GM18498 (cell line): ENCODE data around the gene DDX17.

Source experiments
- ATAC-seq: cut with Tn5 transposase; IDR thresholded peaks from one replicate; pipeline ENCODE4 v1.9.1; 2021; ENCODE audit warnings: mild to moderate bottlenecking, moderate library complexity; ENCODE audit not compliant: unreplicated experiment

Gene DDX17

DNA sequence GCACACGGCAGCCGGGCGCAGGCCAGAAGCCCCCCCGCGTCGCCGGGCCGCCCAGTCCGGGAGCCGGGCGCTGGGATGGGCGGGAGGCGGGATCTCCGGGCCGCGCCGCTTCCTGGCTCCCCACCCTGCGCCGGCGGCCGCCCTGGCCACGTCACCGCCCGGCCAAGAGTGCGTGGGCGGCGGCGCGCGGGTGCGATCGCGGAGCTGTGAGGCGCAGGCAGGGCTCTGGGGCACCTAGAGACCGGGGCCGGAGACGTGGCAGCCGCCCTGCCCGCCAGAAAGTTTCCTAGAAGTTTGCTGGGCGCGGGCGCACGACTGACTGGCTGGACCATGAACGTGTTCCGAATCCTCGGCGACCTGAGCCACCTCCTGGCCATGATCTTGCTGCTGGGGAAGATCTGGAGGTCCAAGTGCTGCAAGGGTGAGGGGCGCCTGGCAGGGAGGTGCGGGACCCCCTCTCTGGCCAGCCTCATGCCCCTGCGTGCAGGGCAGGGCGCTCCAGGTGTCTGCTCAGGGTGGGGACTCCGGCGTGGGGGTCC lies 38.1 kb downstream of the DDX17 start, which contains the start of gene KDELR3:
Gene KDELR3 (plus strand): TSS at position 193 of the 539 bp plus-strand sequence. CDS start 138 bp downstream, at position 331.
- no peak for ATAC-seq

DNA sequence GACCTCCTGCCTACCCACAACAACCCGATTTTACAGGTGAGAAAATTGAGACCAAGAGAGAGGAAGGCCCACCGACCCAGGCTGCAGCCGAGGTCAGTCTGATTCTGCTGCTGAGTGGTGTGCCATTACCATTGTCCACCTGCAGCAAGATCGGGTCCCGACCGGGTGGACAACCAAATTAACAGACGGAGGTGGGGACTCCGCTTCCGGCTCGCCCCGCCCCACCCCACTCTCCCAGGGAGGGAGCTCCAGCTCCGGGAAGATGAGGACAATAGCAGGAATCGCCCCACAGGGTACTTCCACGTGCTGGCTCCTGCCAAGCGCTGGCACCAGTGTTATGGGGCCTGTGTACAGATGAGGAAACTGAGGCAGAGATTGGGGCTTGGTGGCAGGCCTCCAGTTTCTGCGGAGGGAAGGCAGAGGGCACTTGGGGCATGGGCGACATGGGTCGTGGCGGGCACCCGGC lies 38.6 kb downstream of the DDX17 start:
- ATAC-seq: no peak

DNA sequence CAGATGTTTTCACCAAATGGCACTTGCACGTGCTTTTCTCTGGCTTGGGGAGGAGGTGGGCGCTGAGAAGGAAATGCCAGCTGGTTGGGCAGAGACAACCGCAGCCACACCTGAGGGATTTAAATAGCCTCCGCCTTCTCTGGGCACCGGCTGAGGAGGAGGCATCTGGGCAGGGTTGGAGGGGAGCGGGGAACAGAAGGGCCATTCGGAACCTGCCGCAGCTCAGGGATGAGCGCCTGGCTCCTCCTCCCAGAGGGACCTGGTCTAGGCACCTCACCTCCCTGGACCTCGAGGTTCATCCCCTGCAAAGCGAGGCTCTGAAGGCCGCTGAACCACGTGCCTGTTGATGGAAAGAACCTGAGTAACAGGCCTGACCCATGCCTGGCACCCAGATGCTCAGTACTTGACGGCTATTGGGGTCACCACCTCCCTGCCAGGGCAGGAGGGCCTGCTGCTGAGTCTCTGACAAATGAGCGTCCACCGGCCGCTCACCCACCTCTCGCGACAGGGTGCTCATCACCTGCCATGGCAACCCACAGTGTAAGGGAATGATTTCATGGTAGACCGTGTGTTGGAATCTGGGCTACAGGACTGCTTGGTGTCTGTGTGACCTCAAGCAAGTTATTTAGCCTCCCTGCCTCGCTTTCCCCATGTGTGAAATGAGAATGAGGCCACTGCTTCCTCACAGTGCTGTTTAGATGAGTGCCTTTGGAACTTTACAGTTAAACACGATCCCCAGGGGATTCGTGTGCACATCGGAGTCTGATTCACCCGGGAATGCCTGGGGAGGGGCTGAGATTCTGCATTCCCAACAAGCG lies 40.2 kb downstream of the DDX17 start:
- ATAC-seq: no peak

DNA sequence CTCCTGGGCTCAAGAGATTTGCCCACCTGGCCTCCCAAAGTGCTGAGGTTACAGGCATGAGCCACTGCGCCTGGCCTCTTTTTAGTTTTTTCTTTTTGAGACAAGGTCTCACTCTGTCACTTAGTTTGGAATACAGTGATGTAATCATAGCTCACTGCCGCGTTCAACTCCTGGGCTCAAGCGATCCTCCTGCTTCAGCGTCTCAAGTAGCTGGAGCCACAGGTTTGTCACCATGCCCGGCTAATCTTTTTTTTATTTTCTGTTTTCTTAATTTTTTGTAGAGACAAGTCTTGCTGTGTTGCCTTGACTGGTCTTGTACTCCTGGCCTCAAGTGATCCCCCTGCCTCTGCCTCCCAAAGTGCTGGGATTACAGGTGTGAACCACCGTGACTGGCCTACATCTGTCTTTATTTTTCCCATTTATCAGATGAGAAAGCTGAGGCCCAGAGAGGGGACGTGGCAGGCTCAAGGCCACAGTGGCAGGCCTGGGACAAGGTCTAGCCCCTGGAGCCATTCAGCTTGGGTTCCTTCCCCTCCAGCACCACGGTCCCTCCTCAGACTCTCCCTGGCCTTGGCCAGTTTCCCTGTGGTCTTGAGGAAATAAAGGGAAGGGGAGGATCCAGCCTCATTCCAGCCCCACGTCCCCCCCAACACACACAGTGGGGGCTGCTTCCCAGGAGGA lies 41.0 kb downstream of the DDX17 start:
- ATAC-seq: no peak

DNA sequence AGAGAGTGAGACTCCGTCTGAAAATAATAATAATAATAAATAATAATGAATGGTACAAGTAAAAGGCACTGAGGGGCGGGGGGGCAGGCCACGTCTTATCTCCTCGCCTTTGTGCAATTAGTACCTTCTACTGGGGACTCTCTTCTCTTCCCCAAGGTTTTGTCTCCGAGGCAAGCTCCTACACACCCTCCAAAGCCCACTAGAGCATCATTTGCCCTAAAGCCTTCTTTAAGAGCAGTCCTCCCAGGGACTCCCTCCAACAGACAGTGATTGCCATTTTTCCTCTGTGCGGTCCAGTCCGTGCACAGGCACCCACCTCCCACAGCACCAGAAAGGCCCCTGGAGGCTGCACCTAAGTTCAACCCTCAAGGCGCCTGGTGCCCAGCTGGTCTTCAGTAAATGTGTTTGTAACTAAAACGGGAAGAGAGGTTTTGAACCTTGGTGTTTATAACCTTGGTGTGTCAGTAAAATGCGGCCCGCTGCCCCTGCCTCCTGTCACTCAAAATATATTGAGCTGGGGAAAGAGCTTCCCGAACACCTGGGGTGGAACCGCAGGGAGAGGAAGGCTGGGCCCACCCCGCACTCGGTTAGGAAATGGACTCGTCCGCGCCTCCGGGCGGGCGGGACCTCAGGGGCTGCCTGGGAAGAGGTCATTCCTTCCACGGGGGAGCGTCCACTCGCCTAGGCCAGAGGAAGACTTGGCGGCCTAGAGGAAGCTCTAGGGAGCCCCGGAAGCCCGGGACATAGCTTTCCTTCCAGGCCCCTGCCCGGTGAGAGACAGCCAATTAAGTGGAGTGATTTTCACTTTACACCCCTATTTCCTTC lies 42.9 kb downstream of the DDX17 start:
- ATAC-seq: no peak

DNA sequence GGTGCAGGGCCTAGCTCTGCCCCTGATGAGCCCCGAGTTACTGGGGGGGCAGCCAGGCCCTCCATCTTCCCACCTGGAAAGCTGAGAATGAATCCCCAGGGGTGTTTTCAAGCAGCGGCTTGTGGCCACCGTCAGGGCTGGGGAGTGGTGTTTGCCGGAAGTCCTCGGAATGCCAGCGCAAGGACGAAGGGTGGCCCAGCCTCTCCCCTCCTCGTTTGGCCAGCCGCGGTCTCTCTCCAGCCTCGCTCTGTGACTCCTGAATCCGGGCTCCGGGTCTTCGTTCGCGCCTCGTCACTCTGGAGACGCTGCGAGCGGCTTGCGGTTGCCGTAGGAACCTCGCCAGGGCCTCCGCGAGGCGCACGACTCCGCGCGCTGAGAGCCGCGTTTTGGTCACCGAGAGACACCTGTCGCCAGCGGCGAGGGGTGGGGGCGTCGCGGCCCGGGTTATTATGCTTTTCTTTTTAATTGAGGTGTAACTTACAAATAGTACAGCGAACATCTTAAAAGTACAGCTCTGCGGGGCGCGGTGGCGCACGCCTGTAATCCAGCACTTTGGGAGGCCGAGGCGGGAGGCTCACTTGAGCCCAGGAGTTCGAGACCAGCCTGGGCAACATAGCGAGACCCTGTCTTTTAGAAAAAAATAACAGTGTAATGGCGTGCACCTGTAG lies 44.6 kb downstream of the DDX17 start:
- no peak for ATAC-seq

DNA sequence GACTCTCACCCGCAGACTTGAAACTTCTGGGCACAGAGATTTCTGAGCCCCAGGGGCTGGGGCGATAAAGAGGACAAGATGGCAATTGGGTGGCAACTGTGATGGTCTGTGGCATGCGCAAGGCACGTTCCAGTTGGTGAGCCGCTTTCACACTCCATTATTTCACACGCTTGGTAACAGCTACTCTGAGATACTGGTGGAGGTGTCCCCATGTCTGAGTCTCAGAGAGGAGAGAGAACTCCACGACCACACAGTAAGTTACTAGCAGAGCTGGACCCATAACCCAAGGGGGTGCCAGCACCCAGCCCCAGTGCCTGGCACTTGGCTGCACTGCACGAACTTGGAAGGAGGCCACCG lies 45.1 kb downstream of the DDX17 start:
- no peak for ATAC-seq

DNA sequence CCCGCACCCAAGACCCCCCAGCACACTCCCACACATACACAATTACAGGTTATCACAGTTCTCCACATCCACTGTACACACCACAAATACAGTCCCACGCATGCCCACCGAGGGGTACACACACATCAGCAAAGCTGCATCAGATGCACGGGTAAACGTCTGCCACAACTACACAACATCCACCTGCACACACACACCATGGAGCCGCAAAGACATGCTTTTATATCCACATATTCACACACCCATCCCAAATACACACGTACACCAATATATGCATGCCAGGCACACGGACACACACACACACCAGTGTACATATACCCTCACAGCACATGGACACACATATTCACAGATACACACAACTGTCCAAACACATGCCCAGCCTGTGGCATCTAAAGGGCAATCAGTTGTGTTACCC lies 45.7 kb downstream of the DDX17 start:
- no peak for ATAC-seq

DNA sequence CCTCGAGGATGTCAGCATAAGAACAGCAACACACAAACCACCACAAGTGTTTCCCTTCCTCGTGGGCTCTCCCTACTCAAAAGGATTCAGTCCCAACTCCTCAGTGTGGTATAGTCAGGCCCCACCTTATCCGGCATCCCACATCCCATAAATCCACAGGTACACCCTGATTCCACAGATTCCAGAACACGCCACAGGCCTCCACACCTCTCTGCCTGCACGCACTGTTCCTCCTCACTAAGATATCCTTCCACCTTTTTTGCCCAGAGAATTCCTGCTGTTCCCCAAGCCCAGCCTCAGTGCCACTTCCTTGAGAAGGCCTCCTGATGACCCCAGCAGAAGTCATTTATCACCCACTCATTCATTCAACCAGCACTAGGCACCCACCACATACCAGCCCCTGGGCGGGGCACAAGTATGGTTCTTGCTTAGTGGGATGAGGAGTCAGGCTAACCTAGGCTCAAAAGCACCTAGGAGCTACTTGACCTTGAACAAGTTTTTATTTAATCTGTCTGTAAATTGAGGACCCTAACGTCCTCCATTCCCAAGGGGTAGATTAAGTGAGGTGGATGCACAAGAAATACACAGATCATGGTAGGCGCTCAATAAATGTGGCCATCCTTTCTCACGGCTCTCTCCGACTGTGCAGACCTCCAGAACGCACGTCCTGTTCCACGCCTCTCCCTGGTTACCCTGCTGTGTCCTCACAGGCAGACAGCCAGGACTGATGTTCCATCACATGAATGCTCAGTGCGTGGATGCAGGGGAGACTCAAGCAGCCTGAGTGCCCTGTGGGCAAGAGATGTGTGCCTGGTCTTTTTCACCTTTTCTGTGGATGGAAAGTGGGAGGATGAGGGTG lies 49.0 kb downstream of the DDX17 start:
- no peak for ATAC-seq

DNA sequence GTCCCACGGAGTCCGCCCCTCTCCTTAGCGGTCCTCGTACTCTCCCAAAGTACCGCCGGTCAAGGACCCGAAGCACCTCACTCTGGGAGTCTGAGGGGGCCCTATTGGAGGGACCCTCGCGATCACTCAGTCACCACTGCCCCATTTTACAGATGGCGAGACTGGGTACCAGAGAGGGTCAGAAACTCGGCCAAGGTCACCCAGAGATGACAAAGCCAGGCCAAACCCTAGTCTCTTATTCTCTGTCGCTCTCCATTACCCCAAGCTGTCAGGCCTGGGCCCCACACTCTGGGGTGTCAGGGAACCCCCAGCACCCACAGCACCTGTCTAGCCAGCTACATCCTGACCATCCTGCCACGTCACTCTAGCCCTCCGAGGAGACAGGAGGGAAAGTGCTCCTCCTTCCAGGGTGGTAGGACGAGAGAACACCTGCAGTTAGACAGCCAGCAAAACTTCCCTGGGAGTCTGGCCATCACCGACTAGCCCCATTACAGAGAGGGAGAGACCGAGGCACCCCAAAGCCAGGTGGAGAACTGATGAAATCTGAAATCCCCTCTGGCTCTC lies 49.8 kb downstream of the DDX17 start:
- no peak for ATAC-seq

DNA sequence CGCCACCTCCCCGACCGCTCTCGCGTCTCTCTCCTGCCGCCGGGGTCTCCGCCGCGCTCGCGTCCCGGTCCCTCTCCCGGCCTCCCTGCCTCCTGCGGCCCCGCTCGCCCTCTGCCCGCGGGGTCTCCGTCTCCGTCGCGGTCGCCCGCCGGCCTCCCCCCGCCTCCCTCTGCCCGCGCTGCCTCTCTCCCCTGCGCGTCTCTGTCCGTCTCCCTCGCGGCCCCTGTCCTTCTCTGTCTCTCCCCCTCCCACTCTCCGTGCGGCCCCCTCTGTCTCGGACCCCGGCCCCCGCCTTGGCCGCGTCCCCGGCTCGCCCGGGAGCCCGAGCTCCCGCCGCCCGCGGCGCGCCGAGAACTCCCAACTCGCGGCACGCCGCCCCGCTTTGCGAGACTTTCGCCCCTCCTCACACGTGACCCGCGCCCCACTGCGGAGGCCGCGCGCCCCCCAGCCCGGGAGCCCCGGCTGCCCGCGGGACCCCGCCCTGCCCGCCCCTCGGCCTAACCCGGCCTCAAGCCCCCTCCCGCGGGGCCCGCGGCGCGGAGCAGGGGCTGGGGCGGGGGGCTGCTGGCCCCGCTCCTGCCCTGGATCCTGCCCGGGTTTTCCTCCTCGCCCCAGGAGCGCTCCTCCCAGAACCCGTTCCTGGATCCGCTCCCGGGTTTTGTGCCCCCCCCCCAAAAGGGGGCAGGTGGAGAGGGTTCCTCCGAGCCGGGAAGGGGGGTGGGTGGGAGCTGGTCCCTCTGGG lies 50.4 kb downstream of the DDX17 start:
- no peak for ATAC-seq

DNA sequence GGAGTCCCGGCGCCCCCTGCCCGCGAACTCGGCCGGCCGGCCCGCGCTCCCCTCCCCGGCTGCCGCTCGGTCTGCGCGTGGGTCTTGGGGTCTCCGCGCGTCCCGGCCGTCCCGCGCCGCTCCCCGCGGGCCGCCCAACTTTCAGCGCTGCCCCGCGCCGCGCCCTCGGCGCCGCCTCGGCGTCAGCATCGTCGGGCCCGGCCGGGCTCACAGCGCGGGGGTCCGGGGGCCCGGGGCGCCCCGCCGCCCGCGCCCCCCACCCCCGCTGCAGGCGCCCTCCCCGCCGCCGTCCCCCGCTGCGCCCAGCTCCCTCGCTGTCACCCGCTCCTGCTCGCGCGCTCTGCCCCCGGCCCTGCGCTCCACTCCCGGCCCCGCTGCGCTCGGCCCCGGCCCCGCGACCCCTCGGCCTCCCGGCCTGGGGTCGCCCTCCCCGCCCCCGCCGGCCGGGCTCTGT lies 51.0 kb downstream of the DDX17 start, which contains the start of gene KCNJ4:
Gene KCNJ4 (minus strand): TSS at position 124 of the 454 bp plus-strand sequence. CDS start 27,067 bp downstream, outside the sequence.
- ATAC-seq: no peak

DNA sequence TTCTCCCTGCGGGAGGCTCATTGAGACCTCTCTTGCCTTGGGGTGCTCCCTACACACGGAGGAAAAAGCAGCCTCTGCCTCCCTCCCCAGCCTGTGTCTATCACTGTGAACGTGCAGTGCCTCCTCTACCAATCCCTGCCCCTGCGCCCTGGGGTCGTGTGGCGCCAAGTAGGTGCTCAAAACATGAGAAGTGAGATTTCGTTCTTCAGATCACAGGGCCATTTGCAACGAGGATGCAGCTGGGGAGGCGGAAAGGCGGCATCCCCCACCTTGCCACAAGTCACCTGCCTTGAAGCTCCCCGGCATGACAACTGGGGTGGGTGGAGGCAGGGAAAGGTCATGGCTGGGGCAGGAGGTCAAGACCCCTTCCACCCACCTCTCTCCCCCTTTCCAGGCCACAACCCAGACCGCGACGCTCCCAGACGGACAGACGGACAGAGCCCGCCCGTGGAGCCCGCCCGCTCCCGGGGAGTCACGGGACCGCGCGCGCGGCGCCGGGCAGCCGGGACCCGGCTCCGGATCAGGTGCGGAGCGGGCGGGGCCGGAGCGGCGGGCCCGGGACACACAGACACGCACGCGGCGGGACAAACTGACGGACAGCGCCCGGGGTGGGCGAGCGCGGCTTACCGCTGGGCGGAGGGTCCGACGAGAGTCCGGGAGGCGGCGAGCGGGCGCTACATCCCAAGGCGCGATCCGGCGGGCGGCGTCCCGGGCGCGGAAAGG lies 51.6 kb downstream of the DDX17 start:
- ATAC-seq: no peak

DNA sequence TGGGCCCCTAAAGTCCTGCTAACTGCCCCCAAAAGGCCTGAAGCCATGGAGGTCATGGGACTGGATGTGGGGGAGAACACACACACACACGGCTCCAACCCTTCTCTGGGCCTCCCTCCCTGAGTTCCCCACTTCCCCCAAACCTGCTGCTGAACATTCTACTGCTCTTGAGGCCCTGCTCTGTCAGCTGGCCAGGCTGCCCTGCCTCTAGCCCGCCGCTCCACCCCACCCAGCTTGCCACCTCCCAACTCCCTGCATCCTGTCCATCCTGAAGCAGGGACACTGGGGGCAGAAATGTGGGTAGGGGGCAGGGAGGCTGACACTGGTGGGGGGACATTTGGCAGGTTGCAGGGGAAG lies 52.1 kb downstream of the DDX17 start:
- ATAC-seq: no peak

DNA sequence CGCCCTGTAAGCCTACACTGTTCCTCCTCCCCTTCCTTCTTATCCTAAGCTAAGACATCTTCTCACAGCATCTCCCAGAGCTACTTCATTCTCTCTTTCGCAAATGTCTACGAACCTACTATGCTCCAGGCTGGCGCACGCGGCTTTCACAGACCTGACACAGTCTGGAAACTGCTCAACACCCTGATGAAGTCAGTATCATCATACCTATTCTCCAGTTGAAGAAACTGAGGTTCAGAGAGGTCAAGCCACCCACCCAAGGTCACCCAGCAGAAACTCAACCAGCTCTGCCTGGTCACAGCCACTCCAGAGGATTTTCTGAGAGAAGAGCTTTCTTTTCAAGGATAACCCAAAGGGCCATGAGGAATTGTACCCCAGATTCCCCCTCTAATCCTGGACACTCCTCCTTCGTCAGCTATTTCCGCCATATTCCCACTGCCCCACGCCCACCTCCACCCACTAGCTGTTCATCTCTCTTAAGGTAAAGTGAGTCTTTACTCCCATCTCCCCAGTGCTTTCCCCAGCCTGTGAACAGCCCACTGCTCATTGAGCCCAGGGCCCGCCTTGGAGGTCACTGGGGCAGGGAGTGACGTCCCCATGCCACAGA lies 52.9 kb downstream of the DDX17 start:
- no peak for ATAC-seq

DNA sequence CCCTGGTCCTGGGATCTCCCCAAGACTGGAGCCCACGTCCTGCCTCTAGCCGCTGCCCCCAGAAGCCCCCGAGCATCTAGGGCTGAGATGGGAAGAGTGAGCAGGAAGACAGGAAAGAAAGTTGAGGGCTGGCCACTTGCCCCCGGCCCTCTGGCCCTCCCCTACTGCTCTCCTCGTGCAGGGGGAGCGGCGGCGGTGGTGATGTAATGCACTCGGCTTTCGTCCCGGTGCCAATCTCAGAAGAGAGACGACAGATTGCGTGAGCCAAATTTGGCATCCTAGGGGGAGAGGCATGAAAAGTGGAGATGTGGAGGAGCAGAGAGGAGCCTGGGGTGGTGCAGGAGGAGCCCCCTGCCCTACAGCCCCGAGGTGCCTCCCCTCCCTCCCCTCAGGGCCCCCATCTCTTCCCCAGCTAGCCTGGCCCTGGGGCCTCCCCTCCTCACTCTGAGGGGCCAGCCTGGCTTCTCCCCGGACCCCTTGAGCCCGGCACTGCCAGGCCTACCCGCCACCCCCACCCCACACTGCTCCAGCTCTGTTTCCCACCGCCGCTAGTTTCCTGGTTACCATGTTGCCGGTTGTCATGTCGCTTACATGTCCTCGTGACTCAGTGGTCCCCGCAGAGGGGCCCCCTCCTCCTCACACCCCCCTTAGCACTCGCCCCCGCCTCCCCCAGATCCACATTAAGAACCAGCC lies 53.6 kb downstream of the DDX17 start:
- no peak for ATAC-seq

DNA sequence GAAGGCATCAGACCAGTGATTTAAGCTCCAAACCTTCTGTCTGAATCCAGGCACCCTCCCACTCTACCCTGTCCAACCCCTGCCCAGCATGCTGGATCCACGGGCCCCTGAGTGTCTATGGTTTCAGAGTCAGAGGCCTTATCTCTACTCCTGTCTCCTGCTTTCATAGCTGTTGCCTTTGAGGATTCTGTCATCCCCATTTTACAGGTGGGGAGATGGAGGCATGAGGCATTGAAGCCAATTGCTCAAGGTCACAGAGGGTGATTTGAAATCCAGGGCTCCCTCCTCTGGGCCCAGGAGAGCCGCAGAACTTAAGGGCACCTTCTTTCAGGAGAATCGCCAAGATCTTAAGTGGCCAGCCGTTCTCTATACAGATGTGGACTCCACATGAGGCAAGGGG lies 54.2 kb downstream of the DDX17 start:
- ATAC-seq: no peak
